HG03439 (cell line): ENCODE results near the gene PODXL.
A peak's percentile ranks its signal among the peaks of the same experiment; 100 is the strongest.

ENCODE experiments used
- ATAC-seq: cut with Tn5 transposase; IDR thresholded peaks from one replicate; pipeline ENCODE4 v1.9.1; 2021; ENCODE audit warnings: mild to moderate bottlenecking, moderate library complexity; ENCODE audit not compliant: unreplicated experiment

Gene PODXL

GRCh38 chr7:131564640-131565039 lies 8.2 kb upstream of the PODXL start:
- ATAC-seq, result no peak

GRCh38 chr7:131563918-131564317 lies 7.5 kb upstream of the PODXL start:
- ATAC-seq, result no peak

- no peak for ATAC-seq
Observed at GRCh38 chr7:131562941-131563340, 6.5 kb upstream of the PODXL start.

GRCh38 chr7:131560061-131560460 lies 3.6 kb upstream of the PODXL start:
- ATAC-seq, result no peak

- ATAC-seq, result no peak
Observed at GRCh38 chr7:131557652-131558385, 1.4 kb upstream of the PODXL start.

GRCh38 chr7:131556909-131557651 lies 652 bp upstream of the PODXL start:
- ATAC-seq, result peak; percentile 35

- no peak for ATAC-seq
Observed at GRCh38 chr7:131555552-131556052, 826 bp downstream of the PODXL start.

GRCh38 chr7:131554880-131555516 lies 1.4 kb downstream of the PODXL start:
- ATAC-seq, result no peak

- ATAC-seq, result no peak
Observed at GRCh38 chr7:131553931-131554330, 2.5 kb downstream of the PODXL start.

GRCh38 chr7:131552053-131552452 lies 4.4 kb downstream of the PODXL start:
- ATAC-seq, result no peak

GRCh38 chr7:131550846-131551245 lies 5.6 kb downstream of the PODXL start:
- ATAC-seq, result no peak

- no peak for ATAC-seq
Observed at GRCh38 chr7:131548371-131548770, 8.1 kb downstream of the PODXL start.

- no peak for ATAC-seq
Observed at GRCh38 chr7:131547589-131547988, 8.8 kb downstream of the PODXL start.

- ATAC-seq, result no peak
Observed at GRCh38 chr7:131546583-131547141, 9.8 kb downstream of the PODXL start.

GRCh38 chr7:131546126-131546525 lies 10.3 kb downstream of the PODXL start:
- ATAC-seq, result no peak

- no peak for ATAC-seq
Observed at GRCh38 chr7:131544449-131545301, 11.8 kb downstream of the PODXL start.

- no peak for ATAC-seq
Observed at GRCh38 chr7:131544021-131544420, 12.4 kb downstream of the PODXL start.

GRCh38 chr7:131543298-131543697 lies 13.1 kb downstream of the PODXL start:
- no peak for ATAC-seq

- no peak for ATAC-seq
Observed at GRCh38 chr7:131540491-131541162, 15.8 kb downstream of the PODXL start.

GRCh38 chr7:131538813-131539179 lies 17.6 kb downstream of the PODXL start:
- no peak for ATAC-seq
